ENCODE data around the gene PDE8A. TPM values are rescaled to one million over a fixed set of nuclear protein-coding genes. Genes with fewer than 3 reads are reported as not detected.

The PDE8A gene
- total RNA-seq, 1 donor from 2014 or later, result 22.9 TPM

GRCh38 chr15:84961707-84962106 is 19.9 kb upstream of the PDE8A start:
- Histone ChIP-seq H3K4me3 (no peak overlapping the region), H3K9me3 (no peaks in the 10 kb centered on the region), H3K4me1 (no peaks in the 10 kb centered on the region), H3K27me3 (no peaks in the 10 kb centered on the region), H3K27ac (no peak overlapping the region), H3K36me3 (no peaks in the 10 kb centered on the region)
- intact Hi-C loops (cut with DNase I), result no loop called here
- no peak for TF ChIP-seq CTCF (IDR thresholded peaks at IDR 0.05)
- DNase-seq (ENCODE audit: low spot score in 2 of 2), result no peak

- intact Hi-C loops (cut with DNase I), result no loop called here
- no peak for TF ChIP-seq CTCF (IDR thresholded peaks at IDR 0.05)
Observed at GRCh38 chr15:84962955-84963354, 18.7 kb upstream of the PDE8A start.

GRCh38 chr15:84967380-84967779 is 14.3 kb upstream of the PDE8A start:
- TF ChIP-seq CTCF (IDR thresholded peaks at IDR 0.05), result no peak
- intact Hi-C loops (cut with DNase I), result no loop called here
- DNase-seq (ENCODE audit: low spot score in 2 of 2), result no peak

More at GRCh38 chr15:84962955-84963354, 18.7 kb upstream of the PDE8A start:
- Histone ChIP-seq H3K4me1 (no peaks in the 10 kb centered on the region), H3K36me3 (no peaks in the 10 kb centered on the region), H3K9me3 (no peaks in the 10 kb centered on the region), H3K4me3 (no peak overlapping the region), H3K27me3 (no peaks in the 10 kb centered on the region), H3K27ac (no peak overlapping the region)
- no peak for DNase-seq (ENCODE audit: low spot score in 2 of 2)

GRCh38 chr15:84968301-84968700 is 13.4 kb upstream of the PDE8A start:
- no peaks in the 10 kb centered on the region for H3K4me1 ChIP-seq
- no peaks in the 10 kb centered on the region for H3K36me3 ChIP-seq
- TF ChIP-seq CTCF (IDR thresholded peaks at IDR 0.05), result no peak
- H3K4me3 ChIP-seq, result no peak overlapping the region
- no peak overlapping the region for H3K27ac ChIP-seq
- H3K27me3 ChIP-seq, result no peaks in the 10 kb centered on the region
- no peaks in the 10 kb centered on the region for H3K9me3 ChIP-seq
- intact Hi-C loops (cut with DNase I), result no loop called here
- no peak for DNase-seq (ENCODE audit: low spot score in 2 of 2)

More at GRCh38 chr15:84967380-84967779, 14.3 kb upstream of the PDE8A start:
- H3K36me3 ChIP-seq, result no peaks in the 10 kb centered on the region
- no peaks in the 10 kb centered on the region for H3K27me3 ChIP-seq
- H3K4me3 ChIP-seq, result no peak overlapping the region
- H3K9me3 ChIP-seq, result no peaks in the 10 kb centered on the region
- H3K27ac ChIP-seq, result no peak overlapping the region
- no peaks in the 10 kb centered on the region for H3K4me1 ChIP-seq

GRCh38 chr15:84969257-84969656 is 12.4 kb upstream of the PDE8A start:
- H3K4me1 ChIP-seq, result no peaks in the 10 kb centered on the region
- intact Hi-C loops (cut with DNase I), result no loop called here
- no peaks in the 10 kb centered on the region for H3K27me3 ChIP-seq
- H3K4me3 ChIP-seq, result no peak overlapping the region
- no peak for TF ChIP-seq CTCF (IDR thresholded peaks at IDR 0.05)
- no peaks in the 10 kb centered on the region for H3K9me3 ChIP-seq
- no peak overlapping the region for H3K27ac ChIP-seq
- DNase-seq (ENCODE audit: low spot score in 2 of 2), result no peak
- no peaks in the 10 kb centered on the region for H3K36me3 ChIP-seq

- intact Hi-C loops (cut with DNase I), result no loop called here
- no peaks in the 10 kb centered on the region for H3K36me3 ChIP-seq
- no peaks in the 10 kb centered on the region for H3K27me3 ChIP-seq
- H3K9me3 ChIP-seq, result no peaks in the 10 kb centered on the region
- peak in 1 of 2 donors; percentile 19 for DNase-seq (ENCODE audit: low spot score in 2 of 2)
- H3K4me1 ChIP-seq, result no peaks in the 10 kb centered on the region
- H3K27ac ChIP-seq, result no peak overlapping the region
- no peak for TF ChIP-seq CTCF (IDR thresholded peaks at IDR 0.05)
- no peak overlapping the region for H3K4me3 ChIP-seq
Observed at GRCh38 chr15:84970843-84971242, 10.8 kb upstream of the PDE8A start.

All from ascending aorta (tissue), 2 donors.